HG03175 (cell line): ENCODE results near the gene PLS3.
"Not testable (repeated sequence)": the region's sequence is repeated elsewhere in the genome, so short reads cannot be mapped to it uniquely, and the experiment has no call there.

ENCODE experiments used
- ATAC-seq: cut with Tn5 transposase; IDR thresholded peaks from one replicate; pipeline ENCODE4 v1.9.1; 2021; ENCODE audit warnings: mild to moderate bottlenecking, moderate library complexity; ENCODE audit not compliant: unreplicated experiment

The PLS3 gene

GRCh38 chrX:115603534-115604074 is 42.6 kb downstream of the PLS3 start:
- no peak for ATAC-seq

DNA sequence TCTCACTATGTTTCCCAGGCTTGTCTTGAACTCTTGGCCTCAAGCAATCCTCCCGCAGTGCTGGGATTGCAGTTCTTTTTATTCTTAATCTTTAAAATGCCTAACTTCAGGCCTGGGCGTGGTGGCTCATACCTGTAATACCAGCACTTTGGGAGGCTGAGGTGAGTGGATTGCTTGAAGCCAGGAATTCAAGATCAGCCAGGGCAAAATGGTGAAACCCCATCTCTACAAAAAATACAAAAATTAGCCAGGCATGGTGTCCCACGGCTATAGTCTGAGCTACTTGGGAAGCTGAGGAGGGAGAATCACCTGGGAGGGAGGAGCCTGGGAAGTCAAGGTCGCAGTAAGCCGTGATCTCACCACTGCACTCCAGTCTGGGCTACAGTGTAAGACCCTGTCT is 45.9 kb downstream of the PLS3 start:
- no peak for ATAC-seq

GRCh38 chrX:115609621-115610020 is 48.6 kb downstream of the PLS3 start:
- ATAC-seq = no peak

- peak; percentile 94 for ATAC-seq
These were observed 56.1 kb downstream of the PLS3 start for GRCh38 chrX:115616943-115617563.

GRCh38 chrX:115622534-115622933 is 61.6 kb downstream of the PLS3 start:
- ATAC-seq = no peak

- ATAC-seq = no peak
These were observed 63.9 kb downstream of the PLS3 start for GRCh38 chrX:115624916-115625315.

- ATAC-seq = no peak
These were observed 64.8 kb downstream of the PLS3 start for GRCh38 chrX:115625572-115626301.

GRCh38 chrX:115630204-115630603 is 69.2 kb downstream of the PLS3 start:
- ATAC-seq = no peak

GRCh38 chrX:115632455-115632854 is 71.5 kb downstream of the PLS3 start:
- ATAC-seq = no peak

GRCh38 chrX:115633397-115633796 is 72.4 kb downstream of the PLS3 start:
- ATAC-seq = not testable (repeated sequence)

- no peak for ATAC-seq
These were observed 78.4 kb downstream of the PLS3 start for GRCh38 chrX:115639334-115639880.

- no peak for ATAC-seq
These were observed 81.3 kb downstream of the PLS3 start for GRCh38 chrX:115642311-115642710.

GRCh38 chrX:115642895-115643530 is 82.0 kb downstream of the PLS3 start:
- ATAC-seq = no peak

DNA sequence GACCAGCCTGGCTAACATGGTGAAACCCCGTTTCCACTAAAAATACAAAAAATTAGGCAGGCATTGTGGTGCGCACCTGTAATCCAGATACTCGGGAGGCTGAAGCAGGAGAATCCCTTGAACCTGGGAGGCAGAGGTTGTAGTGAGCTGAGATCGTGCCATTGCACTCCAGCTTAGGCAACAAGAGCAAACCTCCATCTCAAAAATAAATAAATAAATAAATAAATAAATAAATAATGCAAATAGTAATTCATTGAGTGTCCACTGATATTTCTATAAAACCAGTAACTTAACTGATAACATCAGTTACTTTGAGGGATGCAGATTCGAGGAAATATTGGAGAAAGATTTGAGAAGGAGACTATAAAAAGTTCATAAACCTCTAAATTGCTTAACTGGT is 83.4 kb downstream of the PLS3 start:
- not testable (repeated sequence) for ATAC-seq

- no peak for ATAC-seq
These were observed 88.6 kb downstream of the PLS3 start for GRCh38 chrX:115649461-115650063.

DNA sequence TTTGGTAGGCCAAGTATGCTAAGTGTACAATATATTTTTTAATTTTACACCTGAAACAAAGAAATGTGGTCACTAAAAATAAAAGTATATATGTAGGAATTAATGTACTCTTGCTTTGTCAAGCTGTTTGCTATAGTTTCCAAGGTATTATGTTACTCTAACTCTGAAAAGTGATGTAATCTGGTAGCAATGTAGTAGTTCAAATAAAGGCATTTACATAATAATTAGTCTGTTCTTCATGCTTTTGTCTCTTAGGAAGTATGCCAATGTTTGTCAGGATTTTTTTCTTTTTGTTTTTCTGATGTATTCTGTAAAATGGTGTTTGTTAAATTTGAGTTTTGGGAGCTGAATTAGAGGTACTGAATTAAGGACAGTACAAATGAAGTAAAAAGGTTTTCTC is 89.5 kb downstream of the PLS3 start:
- ATAC-seq = no peak

DNA sequence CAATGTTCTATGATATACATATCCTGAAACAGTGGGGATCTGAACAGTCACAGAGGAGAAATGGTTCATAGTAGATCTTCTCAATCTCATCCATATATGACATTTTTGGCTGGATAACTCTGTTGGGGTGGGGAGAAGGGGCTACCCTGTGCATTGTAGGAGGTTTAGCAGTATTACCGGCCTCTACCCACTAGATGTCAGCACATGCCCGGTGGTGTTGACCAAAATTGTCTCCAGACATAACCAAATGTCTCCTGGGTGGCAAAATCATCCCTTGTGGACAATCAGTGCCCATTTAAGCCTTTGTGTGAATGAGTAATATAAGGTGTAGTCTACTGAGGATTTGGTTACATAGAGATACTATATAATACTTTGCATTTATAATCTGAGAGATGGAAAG is 89.9 kb downstream of the PLS3 start:
- ATAC-seq = no peak

GRCh38 chrX:115652221-115652620 is 91.2 kb downstream of the PLS3 start:
- ATAC-seq = no peak

GRCh38 chrX:115665122-115665521 is 104.1 kb downstream of the PLS3 start:
- ATAC-seq = no peak

DNA sequence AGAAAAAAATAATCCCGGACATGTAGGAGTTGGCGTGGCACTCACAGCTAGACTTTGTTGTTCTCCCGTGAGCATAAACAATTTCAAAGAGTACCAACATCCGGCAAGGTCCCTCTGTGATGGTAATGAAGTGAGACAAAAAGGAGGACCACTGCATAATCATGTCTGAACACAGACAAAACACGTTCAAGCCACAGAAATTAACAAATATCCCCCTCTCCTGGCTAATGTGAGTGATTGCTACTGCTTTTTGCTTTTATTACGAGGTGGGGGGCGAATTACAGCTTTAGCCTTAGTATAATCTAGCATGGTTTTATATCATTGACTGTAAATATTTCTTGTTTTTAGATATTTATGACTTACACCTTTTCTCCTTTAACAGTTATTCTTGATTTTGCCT is 118.5 kb downstream of the PLS3 start:
- no peak for ATAC-seq

GRCh38 chrX:115687595-115687994 is 126.6 kb downstream of the PLS3 start:
- no peak for ATAC-seq
